ENCODE measurements around the gene STXBP2. TPM values are rescaled to one million over a fixed set of nuclear protein-coding genes. Genes with fewer than 3 reads are reported as not detected.

STXBP2 gene
- total RNA-seq, 4 donors from 2014 or later: 48.8 to 89.2 (median 70.2) TPM

DNA sequence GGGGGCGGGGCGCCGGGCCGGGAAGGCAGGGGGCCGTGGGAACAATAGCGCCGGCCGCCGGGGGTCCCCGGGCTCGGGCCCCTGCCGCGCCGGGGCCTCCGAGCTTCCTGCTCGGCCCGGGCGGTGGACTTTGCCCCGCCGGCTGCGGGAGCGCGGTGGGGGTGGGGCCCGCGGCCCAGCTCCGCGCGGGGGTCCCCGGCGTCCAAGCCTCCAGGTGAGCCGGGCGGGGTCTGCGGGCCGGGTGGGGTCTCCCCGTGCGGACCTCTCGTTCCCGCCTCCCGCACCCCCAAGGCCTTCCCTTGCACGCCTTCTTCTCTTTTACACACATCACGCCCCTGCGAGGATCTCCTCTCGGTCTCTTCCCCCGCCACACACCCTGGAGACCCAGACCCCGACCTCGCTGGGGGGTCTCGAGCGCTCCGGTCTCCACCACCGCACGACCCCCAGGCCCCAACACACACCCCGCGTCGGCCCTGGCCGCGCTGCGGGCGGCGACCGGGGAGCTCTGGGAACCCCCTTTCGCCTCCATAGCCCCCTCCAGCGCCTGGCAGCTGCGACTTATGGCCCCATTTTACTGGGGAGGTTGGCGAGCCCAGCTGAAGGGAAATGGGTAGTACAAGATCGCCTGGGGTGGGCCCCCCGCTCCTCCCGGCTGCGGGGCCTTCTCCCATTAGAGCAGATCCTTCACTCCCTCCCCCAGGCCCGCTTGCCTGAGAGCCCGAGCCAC, 40.5 kb upstream of the STXBP2 start:
- intact Hi-C loops (cut with DNase I): no loop called here
- WGBS, 2 donors: 4 to 6% methylated on average over 13 to 46 of the region's 70 CpGs
- no peak overlapping the region for H3K27ac ChIP-seq

GRCh38 chr19:7597689-7598088, 39.2 kb upstream of the STXBP2 start:
- Histone ChIP-seq H3K27me3 (no peaks in the 10 kb centered on the region), H3K36me3 (no peaks in the 10 kb centered on the region), H3K4me1 (peaks cover 4 to 14% of the 10 kb centered on the region in 2 donors), H3K4me3 (replicated peaks in 1 of 3) (no peak overlapping the region), H3K9me3 (no peaks in the 10 kb centered on the region), H3K27ac (no peak overlapping the region)
- no peak for TF ChIP-seq POLR2A (IDR thresholded peaks at IDR 0.05)
- no peak for TF ChIP-seq CTCF (IDR thresholded peaks at IDR 0.05)
- intact Hi-C loops (cut with DNase I): no loop called here
- WGBS, 2 donors: 83 to 88% methylated on average over 9 of the region's 9 CpGs
- no peak for DNase-seq

More for the DNA sequence above, 40.5 kb upstream of the STXBP2 start:
- Histone ChIP-seq H3K27me3 (no peaks in the 10 kb centered on the region), H3K4me3 (replicated peaks in 1 of 3) (peak overlapping the region in 2 of 3 donors; percentile 46 to 53), H3K9me3 (no peaks in the 10 kb centered on the region), H3K4me1 (peaks cover 0 to 9% of the 10 kb centered on the region in 2 donors), H3K36me3 (no peaks in the 10 kb centered on the region)
- no peak for TF ChIP-seq CTCF (IDR thresholded peaks at IDR 0.05)
- TF ChIP-seq POLR2A (IDR thresholded peaks at IDR 0.05): no peak
- DNase-seq: no peak

GRCh38 chr19:7598180-7598579, 38.7 kb upstream of the STXBP2 start:
- Histone ChIP-seq H3K4me1 (peaks cover 8 to 17% of the 10 kb centered on the region in 2 donors), H3K27ac (no peak overlapping the region), H3K27me3 (no peaks in the 10 kb centered on the region), H3K9me3 (no peaks in the 10 kb centered on the region), H3K4me3 (replicated peaks in 1 of 3) (no peak overlapping the region), H3K36me3 (no peaks in the 10 kb centered on the region)
- TF ChIP-seq CTCF (IDR thresholded peaks at IDR 0.05) (no peak), POLR2A (IDR thresholded peaks at IDR 0.05) (no peak)
- 74 to 82% methylated on average over 6 of the region's 6 CpGs for WGBS, 2 donors
- DNase-seq: no peak
- intact Hi-C loops (cut with DNase I): no loop called here

DNA sequence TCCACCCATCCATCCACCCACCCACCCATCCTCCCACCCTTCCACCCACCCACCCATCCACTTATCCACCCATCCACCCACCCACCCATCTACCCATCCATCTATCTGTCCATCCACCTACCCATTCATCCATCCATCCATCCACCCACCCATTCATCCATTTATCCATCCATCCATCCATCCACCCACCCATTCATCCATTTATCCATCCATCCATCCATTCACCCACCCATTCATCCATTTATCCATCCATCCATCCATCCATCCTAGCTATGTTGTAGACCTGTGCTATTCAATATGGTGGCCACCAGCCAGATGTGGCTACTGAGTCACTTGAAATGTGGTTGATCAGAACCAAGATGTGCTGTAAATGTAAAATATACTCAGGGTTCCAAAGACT, 36.2 kb upstream of the STXBP2 start:
- no peak overlapping the region for H3K27ac ChIP-seq
- intact Hi-C loops (cut with DNase I): no loop called here
- no peaks in the 10 kb centered on the region for H3K9me3 ChIP-seq
- H3K36me3 ChIP-seq: no peaks in the 10 kb centered on the region
- DNase-seq: no peak
- no peaks in the 10 kb centered on the region for H3K27me3 ChIP-seq
- TF ChIP-seq CTCF (IDR thresholded peaks at IDR 0.05) (no peak), POLR2A (IDR thresholded peaks at IDR 0.05) (no peak)
- peaks cover 12 to 21% of the 10 kb centered on the region in 2 donors for H3K4me1 ChIP-seq
- no peak overlapping the region for H3K4me3 ChIP-seq (replicated peaks in 1 of 3)

DNA sequence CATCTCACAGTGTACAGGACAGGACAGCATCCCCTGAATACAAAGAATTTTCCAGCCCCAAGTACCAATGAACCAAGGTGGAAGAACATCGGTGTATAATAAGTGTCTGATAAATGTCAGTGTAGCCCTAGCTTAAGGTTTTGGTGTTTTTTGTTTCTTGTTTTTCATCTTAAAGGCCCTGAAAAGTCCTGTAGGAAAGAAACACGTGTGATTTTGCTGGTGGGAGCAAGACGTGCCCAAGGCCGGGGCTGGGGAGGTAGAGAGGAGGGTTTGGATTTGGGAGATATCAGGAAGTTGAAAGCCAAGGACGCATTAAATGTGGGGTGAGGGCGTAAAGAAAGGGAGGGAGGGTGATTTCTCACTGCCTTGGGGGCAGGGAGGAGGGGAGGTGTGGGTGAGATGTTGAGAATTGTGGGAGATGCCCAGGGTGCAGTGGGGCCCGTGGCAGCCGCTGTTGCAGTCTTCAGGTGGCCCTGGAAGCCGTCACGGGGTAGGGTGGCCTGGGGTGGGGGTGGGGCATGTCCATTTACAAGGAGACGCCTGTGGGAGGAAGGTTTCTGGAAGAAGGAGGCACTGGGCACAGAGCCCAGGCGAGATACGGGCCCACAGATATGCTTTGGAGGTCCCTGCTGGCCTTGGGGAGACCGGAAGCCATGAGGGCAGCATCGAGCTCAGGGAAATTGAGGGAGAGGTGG, 34.5 kb upstream of the STXBP2 start:
- intact Hi-C loops (cut with DNase I): no loop called here
- H3K27me3 ChIP-seq: no peaks in the 10 kb centered on the region
- no peak overlapping the region for H3K4me3 ChIP-seq (replicated peaks in 1 of 3)
- no peaks in the 10 kb centered on the region for H3K36me3 ChIP-seq
- H3K4me1 ChIP-seq: peaks cover 12 to 13% of the 10 kb centered on the region in 2 donors
- TF ChIP-seq POLR2A (IDR thresholded peaks at IDR 0.05): no peak
- no peak for TF ChIP-seq CTCF (IDR thresholded peaks at IDR 0.05)
- no peaks in the 10 kb centered on the region for H3K9me3 ChIP-seq
- DNase-seq: peak; percentile 75 to 90
- WGBS, 2 donors: 33 to 39% methylated on average over 15 of the region's 15 CpGs
- peak overlapping the region; percentile 19 to 73 (median 56) for H3K27ac ChIP-seq

Data from thyroid gland (tissue), 4 donors.